Measurements from ENCODE around the gene KRT12.

GRCh38 chr17:40912486-40913210, 45.6 kb upstream of the KRT12 start:
- TF ChIP-seq CTCF (IDR thresholded peaks at IDR 0.05) = no peak
- no peak for TF ChIP-seq POLR2A (IDR thresholded peaks at IDR 0.05)
- TF ChIP-seq EP300 (IDR thresholded peaks at IDR 0.05) = no peak

Measured in ovary (tissue), 3 donors.